NT2/D1 (cell line): ENCODE measurements around the gene ITIH4.

ENCODE experiments used
- SUZ12 ChIP-seq: IDR thresholded peaks from 2 replicates; pipeline ENCODE4 v1.6.1; 2011; ENCODE audit not compliant: insufficient read length, insufficient read depth; ENCODE audit errors: extremely low read depth
- YY1 ChIP-seq: IDR thresholded peaks from 2 replicates; pipeline ENCODE4 v1.6.1; 2011; ENCODE audit not compliant: insufficient read length, insufficient read depth
- ZNF274 ChIP-seq: IDR thresholded peaks from 2 replicates; pipeline ENCODE4 v1.6.1; 2011; ENCODE audit warnings: mild to moderate bottlenecking, low read depth, low read length

- TF ChIP-seq YY1, result no peak
- TF ChIP-seq ZNF274, result no peak
- TF ChIP-seq SUZ12, result no peak
Measured at GRCh38 chr3:52790741-52791140, 39.7 kb downstream of the ITIH4 start.
